GM06990 (cell line): ENCODE results near the gene ELMO1.

Experiments
- DNase-seq: peaks from one replicate; pipeline ENCODE4 v3.0.0-alpha.2; 2011; ENCODE audit not compliant: insufficient read length; ENCODE audit errors: extremely low read depth
- H3K27me3 ChIP-seq: replicated peaks from 2 replicates; pipeline ENCODE4 v1.6.0; 2011; ENCODE audit warnings: low read length; ENCODE audit not compliant: control insufficient read depth, insufficient read depth
- H3K36me3 ChIP-seq: 2 replicates; pipeline ENCODE4 v1.5.1; 2011; ENCODE audit warnings: low read length; ENCODE audit not compliant: control insufficient read depth, insufficient read depth
- H3K4me3 ChIP-seq: replicated peaks from 2 replicates; pipeline ENCODE4 v1.5.1; 2011; ENCODE audit warnings: low read depth, mild to moderate bottlenecking, control low read depth, low read length
- TF ChIP-seq, protein P1 (sequence below): IDR thresholded peaks from 2 replicates; pipeline ENCODE4 v1.5.1; 2011; ENCODE audit warnings: low read length, control low read depth, mild to moderate bottlenecking, inconsistent platforms; ENCODE audit not compliant: insufficient read depth, poor library complexity, severe bottlenecking

ELMO1 gene

DNA sequence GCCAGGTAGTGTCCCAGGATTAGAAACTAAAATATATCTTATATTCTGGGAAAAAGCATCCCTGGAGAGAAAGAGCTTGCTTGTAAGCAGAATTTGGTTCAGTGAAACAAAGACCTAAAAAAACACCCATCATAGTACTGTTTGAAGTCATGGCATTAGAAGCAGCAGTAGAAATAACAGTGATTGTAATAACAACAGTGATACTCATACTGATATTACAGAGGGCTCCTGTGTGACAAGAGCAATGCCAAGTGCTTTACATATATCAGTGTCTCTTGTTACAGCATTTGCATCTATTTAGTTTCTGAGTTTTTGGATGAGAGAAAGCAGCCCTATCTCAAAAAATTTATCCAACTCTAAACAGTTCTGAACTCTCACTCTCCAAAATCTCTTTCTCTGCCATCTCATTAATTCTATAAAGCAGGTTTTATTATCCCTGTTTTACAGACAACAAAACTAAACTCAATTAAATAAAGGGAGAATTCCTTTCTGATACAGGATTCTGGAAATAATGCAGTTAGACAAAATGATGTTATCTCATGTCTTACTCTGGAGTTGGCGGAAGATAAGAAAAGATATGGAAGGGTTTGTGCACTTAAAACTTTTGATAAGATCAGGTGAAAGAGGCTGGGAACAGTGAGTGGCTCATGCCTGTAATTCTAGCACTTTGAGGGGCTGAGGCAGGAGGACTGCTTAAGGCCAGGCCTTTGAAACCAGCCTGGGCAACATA lies 577.9 kb downstream of the ELMO1 start:
- DNase-seq, result no peak
- TF ChIP-seq, protein P1, sequence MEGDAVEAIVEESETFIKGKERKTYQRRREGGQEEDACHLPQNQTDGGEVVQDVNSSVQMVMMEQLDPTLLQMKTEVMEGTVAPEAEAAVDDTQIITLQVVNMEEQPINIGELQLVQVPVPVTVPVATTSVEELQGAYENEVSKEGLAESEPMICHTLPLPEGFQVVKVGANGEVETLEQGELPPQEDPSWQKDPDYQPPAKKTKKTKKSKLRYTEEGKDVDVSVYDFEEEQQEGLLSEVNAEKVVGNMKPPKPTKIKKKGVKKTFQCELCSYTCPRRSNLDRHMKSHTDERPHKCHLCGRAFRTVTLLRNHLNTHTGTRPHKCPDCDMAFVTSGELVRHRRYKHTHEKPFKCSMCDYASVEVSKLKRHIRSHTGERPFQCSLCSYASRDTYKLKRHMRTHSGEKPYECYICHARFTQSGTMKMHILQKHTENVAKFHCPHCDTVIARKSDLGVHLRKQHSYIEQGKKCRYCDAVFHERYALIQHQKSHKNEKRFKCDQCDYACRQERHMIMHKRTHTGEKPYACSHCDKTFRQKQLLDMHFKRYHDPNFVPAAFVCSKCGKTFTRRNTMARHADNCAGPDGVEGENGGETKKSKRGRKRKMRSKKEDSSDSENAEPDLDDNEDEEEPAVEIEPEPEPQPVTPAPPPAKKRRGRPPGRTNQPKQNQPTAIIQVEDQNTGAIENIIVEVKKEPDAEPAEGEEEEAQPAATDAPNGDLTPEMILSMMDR, result no peak
- H3K36me3 ChIP-seq, result peaks cover 9% of the 10 kb centered on the region

DNA sequence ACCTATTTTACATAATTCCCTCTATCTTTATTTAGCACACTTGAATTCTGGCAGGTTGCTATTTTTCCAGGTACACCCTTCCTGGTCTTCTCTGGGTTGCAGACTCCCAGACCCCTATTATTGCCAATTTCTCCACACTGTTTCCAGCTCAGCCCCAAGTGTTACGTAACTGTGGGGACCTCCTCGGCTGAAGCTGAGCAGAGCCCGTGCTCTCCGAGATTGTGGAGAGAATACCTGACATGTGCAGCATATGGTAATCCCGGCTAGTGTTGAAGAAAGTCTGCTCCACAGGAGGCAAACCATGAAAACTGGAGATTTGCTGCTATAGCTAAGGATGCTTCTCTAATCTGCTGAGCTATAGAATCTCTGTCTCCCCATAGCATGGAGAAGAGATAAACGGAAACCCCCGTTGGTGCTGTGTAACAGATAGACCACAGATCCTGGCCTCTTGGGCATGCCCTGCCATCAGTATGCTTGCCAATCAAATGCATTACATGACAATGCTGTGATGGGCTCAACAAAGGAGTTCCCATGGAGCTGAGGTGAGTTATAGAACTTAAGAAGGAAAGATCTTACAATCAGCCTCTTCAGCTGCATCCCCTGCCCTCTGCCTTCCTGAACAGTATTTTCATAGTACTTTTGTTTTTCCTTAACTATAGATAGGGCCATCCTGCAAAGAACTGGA lies 579.8 kb downstream of the ELMO1 start:
- Histone ChIP-seq H3K36me3 (peaks cover 15% of the 10 kb centered on the region), H3K27me3 (no peaks in the 10 kb centered on the region)

More for the DNA sequence above, 577.9 kb downstream of the ELMO1 start:
- no peaks in the 10 kb centered on the region for H3K27me3 ChIP-seq
- no peak overlapping the region for H3K4me3 ChIP-seq

DNA sequence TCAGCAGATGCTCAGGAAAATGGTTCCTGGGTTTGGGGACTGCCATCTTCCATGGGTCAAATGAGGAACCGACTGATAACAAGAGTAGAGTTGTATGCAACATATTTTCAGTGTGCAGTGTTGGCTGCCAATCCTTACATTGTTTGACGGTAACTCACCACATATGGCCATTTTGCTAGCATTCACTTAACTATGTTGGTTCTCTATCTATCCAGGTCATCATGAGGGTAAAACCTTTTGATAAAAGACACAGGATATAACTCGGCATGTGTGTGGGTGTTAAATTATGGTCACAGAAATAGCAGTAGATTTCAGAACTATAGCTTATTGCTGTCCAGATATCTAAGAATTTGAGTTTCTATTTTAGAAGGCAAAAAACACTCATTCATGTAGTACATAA lies 583.6 kb downstream of the ELMO1 start:
- peaks cover 20% of the 10 kb centered on the region for H3K36me3 ChIP-seq
- H3K4me3 ChIP-seq, result no peak overlapping the region
- DNase-seq, result no peak
- H3K27me3 ChIP-seq, result no peaks in the 10 kb centered on the region
- TF ChIP-seq, protein P1, result no peak

More for the DNA sequence above, 579.8 kb downstream of the ELMO1 start:
- H3K4me3 ChIP-seq, result no peak overlapping the region
- no peak for DNase-seq
- TF ChIP-seq, protein P1, result no peak

DNA sequence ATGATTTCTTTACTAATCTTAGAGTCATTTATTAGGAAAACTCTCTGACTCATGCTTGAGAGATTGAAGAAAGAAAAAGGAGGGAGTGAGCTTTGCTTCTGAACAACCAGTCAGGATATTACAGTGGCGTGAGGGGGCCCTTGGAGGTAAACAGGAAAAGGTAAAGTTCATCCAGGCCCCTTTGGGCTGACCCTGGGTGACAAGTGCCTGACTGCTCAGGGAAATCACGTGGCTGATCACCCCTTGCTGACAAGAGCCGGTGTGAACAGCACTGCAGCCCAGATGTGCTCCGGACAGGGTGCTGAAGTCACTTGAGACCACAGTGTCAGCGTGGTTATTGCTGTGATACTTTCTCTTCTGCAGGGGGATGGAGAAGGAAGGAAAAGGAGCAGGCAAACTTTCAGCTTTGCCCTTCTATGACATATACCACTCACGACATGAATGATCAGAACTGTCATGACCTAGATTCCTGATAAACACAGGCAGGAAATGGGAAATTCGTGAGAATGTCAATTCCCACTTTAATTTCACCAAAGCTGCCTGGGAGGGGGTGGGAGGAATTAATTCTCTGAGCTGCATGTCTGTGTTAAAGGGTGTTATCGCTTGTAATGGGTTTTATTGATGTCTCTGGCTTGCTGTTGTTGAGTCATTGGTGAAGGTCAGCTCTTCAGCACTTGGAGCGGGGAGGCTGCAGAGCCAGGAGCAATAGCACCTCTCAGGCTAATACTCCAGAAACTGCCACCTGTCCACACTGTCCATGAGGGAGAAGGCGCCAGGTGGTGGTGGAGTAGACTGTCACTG lies 584.6 kb downstream of the ELMO1 start:
- Histone ChIP-seq H3K27me3 (no peaks in the 10 kb centered on the region), H3K36me3 (peaks cover 22% of the 10 kb centered on the region), H3K4me3 (no peak overlapping the region)
- TF ChIP-seq, protein P1, result no peak
- no peak for DNase-seq

DNA sequence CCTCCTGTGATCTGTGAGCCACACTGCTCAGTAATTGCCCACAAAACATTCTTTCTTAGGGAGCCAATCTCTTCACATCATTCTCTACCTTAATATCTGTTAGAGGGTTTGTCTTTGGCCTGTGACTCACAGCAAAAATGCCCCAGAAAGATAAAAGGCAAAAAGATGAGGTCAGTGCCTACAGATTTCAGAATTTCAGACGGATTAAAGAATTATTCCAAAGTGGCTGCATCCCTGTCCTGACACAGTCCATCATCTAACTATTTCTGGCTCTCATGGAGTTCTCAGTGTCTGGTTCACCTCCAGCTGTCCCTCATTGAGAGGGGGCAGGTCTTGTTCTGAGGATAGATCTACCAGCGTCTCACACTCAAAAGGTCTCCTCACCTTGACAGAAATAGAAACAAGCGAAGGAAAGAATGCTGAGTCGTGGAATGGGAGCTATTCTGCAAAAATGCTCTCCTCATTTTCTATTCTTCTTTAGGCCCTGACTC lies 585.8 kb downstream of the ELMO1 start:
- no peak for DNase-seq
- Histone ChIP-seq H3K4me3 (no peak overlapping the region), H3K36me3 (peaks cover 22% of the 10 kb centered on the region), H3K27me3 (no peaks in the 10 kb centered on the region)
- TF ChIP-seq, protein P1, result no peak
